HG03025 (cell line): ENCODE measurements around the gene GP1BA.

Experiments
- ATAC-seq: cut with Tn5 transposase; IDR thresholded peaks from one replicate; pipeline ENCODE4 v1.9.1; 2021; ENCODE audit warnings: mild to moderate bottlenecking, moderate library complexity; ENCODE audit not compliant: unreplicated experiment, low FRiP score

The GP1BA gene

GRCh38 chr17:4931963-4932362 is at the start of gene GP1BA:
GP1BA (plus strand) TSS chr17:4932277; CDS start chr17:4932605, 328 bp downstream.
- no peak for ATAC-seq

DNA sequence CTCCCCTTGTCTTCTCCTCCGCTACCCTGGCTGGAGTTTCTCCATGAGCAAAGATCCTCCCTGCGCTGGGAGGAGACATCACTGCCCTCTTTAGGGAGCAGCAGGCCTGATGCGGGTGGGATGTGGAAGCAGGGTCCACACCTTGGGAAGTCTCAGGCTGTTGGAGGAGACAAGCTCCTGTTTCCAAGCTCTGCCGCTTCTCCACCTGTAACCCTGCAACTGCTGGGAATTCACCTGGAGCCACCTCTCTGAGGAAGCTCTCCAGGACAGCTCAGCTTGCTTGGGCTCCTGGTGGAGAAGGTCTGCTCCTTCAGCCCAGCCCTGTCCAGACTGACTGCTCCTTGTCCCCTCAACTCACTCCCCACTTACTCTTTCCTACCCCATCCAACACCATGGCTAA is 47.6 kb upstream of the GP1BA start:
- no peak for ATAC-seq

GRCh38 chr17:4886830-4887229 is 45.2 kb upstream of the GP1BA start:
- ATAC-seq: no peak

DNA sequence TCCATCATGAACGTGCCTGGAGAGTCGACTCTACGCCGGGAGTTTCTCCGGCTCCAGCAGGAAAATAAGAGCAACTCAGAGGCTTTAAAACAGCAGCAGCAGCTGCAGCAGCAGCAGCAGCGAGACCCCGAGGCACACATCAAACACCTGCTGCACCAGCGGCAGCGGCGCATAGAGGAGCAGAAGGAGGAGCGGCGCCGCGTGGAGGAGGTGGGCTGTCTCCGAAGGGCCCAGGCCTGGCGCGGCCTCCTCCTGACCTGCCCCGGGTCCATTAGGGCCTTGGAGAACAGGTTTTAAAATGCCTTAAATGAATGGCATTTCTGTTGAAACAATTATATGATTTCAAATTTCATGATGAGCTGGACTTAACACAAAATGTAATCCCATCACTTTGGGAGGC is 44.5 kb upstream of the GP1BA start:
- no peak for ATAC-seq

GRCh38 chr17:4891411-4892410 is 40.4 kb upstream of the GP1BA start:
- no peak for ATAC-seq

DNA sequence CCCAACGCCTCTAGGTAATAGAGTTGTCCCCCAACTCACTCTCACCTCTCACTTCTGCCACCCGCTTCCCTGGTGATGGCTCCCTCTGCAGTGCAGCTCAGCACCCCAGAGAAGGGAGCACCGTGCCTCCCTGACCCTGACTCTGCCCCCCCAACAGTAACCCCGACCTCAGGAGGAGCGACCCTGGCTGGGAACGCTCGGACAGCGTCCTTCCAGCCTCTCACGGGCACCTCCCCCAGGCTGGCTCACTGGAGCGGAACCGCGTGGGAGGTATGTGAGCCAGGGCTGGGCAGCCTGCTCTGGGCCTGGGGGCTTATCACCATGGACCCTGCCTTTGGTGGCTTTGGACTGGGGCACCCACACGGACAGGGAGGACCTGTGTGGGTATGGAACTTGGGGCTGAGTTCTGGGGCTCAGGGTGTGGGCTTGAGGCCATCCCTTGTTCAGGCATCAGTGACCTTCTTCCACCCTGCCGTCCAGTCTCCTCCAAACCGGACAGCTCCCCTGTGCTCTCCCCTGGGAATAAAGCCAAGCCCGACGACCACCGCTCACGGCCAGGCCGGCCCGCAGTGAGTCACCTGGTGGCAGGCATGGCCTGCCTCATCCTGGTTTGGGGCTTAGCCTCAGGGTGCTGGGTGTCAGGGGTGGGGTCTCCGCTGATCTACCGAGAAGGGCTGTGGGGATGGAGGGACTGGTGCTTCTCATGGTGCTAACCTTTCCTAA is 39.4 kb upstream of the GP1BA start:
- ATAC-seq: no peak

- ATAC-seq: no peak
These were observed 38.8 kb upstream of the GP1BA start for GRCh38 chr17:4893272-4893671.

DNA sequence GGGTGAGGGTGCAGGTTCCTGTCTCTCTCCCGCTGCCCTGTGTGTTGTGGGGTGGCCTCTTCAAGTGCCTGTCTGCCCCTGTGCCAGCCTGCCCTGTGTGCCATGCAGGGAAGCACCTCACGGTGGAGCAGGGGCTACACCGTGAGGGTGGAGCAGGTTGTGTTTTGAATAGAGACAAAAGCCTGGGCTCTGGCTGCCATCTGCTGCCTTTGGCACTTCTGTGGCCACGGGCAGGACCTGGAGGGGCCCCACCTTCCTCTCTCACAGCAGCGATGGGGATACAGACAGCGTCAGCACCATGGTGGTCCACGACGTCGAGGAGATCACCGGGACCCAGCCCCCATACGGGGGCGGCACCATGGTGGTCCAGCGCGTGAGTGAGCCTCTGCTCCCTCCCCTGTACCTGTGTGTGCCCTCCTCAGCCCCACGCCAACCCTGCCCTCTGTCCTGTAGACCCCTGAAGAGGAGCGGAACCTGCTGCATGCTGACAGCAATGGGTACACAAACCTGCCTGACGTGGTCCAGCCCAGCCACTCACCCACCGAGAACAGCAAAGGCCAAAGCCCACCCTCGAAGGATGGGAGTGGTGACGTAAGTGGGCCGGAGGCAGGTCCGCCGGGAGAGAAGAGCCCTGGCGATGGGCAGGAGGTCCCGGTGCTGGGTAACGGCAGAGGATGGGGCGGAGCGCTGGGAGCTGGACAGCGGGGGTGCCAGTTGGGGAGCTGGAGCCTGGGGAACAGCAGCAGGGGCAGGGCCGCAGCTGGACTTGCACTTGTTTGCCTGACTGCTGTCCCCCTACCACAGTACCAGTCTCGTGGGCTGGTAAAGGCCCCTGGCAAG is 38.1 kb upstream of the GP1BA start:
- ATAC-seq: no peak

DNA sequence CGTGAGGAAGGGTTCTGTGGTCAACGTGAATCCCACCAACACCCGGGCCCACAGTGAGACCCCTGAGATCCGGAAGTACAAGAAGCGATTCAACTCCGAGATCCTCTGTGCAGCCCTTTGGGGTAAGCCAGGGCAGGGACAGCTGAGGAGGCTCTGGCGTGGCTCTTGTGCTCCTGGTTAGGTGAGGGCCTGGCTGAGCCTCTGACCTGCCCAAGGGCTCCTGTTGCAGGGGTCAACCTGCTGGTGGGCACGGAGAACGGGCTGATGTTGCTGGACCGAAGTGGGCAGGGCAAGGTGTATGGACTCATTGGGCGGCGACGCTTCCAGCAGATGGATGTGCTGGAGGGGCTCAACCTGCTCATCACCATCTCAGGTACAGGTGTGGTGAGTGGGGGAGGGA is 37.0 kb upstream of the GP1BA start:
- no peak for ATAC-seq

DNA sequence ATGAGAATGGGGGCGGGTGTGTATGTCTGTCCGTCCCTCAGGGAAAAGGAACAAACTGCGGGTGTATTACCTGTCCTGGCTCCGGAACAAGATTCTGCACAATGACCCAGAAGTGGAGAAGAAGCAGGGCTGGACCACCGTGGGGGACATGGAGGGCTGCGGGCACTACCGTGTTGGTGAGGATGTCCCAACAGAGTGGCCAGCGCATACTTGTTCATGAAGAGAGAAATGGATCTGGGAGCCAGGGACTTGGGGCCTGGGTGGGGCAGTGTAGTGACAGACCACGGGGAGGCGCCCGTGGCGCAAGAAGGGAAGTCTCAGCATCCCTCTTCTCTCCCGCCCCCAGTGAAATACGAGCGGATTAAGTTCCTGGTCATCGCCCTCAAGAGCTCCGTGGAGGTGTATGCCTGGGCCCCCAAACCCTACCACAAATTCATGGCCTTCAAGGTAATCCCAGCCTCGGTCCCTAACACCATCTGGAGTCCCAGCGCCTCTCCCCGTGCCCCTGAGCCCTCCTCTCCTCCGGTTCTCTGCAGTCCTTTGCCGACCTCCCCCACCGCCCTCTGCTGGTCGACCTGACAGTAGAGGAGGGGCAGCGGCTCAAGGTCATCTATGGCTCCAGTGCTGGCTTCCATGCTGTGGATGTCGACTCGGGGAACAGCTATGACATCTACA is 36.3 kb upstream of the GP1BA start:
- ATAC-seq: no peak

GRCh38 chr17:4896332-4897197 is 35.5 kb upstream of the GP1BA start:
- ATAC-seq: no peak

DNA sequence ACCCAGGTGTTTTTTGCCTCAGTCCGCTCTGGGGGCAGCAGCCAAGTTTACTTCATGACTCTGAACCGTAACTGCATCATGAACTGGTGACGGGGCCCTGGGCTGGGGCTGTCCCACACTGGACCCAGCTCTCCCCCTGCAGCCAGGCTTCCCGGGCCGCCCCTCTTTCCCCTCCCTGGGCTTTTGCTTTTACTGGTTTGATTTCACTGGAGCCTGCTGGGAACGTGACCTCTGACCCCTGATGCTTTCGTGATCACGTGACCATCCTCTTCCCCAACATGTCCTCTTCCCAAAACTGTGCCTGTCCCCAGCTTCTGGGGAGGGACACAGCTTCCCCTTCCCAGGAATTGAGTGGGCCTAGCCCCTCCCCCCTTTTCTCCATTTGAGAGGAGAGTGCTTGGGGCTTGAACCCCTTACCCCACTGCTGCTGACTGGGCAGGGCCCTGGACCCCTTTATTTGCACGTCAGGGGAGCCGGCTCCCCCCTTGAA is 34.8 kb upstream of the GP1BA start:
- ATAC-seq: no peak

- no peak for ATAC-seq
These were observed 34.3 kb upstream of the GP1BA start for GRCh38 chr17:4897785-4898184.

DNA sequence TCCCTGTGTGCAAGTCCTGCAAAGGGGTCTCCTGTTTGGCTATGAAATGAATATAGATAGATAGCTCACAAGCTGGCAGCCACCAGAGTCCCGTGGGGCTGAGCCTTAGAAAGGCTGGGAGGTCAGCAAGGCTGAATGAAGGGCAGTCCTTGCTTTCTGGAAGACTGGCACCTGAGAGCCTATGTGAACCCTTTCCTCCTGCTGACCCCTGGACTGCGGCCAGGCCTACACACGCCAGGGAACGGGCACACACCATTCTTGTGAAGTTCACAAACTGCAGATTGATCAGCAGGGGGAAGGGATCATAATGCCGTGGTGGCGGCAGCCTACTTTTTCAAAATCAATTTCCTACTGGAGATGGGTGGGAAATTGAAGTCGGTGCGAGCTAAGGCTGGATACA is 33.7 kb upstream of the GP1BA start:
- no peak for ATAC-seq

- ATAC-seq: no peak
These were observed 33.1 kb upstream of the GP1BA start for GRCh38 chr17:4898927-4899326.

DNA sequence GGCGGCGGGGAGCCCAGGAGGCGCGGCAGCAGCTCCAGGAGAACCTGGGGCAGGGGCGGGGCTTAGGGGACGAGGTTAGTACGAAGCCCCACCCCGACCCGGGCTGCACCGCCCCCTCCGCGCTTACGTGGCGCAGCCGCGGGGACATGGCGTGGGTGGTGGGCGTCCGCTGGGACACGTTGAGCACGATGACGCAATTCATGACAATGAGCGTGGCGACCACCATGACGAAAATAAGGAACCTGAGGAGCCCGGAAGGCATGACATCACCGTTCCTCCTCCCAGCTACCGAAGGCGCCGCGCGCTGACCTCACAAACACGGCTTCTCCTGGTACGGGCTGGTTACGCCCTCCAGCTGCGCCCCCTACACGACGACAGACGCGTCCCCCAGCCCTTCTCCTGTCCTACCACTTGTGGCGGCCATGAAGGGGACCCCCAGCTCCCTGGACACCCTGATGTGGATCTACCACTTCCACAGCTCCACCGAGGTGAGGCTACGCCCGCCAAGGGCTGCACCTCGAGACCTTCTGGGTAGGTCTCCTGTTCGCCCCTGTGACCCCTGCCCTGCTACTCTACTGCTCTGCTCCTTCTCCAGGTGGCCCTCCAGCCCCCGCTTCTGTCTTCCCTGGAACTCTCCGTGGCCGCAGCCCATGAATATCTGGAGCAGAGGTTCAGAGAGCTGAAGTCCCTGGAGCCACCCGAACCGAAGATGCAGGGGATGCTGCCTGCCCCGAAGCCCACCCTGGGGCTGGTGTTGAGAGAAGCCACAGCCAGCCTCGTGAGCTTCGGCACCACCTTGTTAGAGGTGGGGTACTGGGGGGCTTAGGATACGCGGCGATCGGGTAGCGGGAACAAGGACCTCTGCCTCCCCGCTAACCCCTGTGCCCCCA is 32.5 kb upstream of the GP1BA start, which contains the start of gene C17orf107:
C17orf107 (plus strand) TSS at position 196 of the 890 bp plus-strand sequence; CDS start at position 423, 227 bp downstream.
- ATAC-seq: peak; percentile 47

DNA sequence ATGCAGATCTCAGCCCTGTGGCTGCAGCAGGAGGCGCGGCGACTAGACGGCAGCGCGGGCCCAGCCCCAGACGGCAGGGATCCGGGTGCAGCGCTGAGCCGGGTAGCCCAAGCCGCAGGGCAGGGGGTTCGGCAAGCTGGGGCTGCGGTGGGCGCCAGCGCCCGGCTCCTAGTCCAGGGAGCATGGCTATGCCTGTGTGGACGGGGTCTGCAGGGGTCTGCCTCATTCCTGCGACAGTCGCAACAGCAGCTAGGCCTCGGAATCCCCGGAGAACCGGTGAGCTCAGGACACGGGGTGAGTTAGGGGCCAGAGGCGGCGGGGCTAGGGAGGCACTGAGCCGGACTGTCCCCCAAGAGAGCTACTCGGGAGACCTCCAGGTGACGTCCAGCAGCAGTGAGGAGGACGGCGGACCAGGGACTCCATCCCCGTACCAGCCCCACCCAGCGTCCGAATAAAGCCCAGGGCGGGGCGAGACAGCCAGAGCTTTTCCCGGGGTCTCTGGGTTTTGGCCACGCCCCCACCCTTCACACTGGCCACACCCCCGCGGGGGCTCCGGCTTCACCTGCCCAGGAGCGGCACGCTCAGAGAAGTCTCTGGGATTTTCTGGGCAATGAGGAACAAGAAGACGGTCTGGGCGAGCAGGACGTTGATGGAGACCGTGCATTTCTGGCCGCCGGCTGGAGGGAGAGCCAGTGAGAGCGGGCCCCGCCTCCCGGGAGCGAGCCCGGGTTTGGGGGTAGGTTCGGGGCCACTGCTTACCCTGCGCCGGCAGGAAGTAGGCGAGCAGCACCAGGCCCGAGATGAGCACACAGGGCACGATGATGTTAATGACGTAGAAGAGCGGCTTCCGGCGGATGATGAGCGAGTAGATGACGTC is 31.6 kb upstream of the GP1BA start:
- no peak for ATAC-seq
